Mononuclear cell (primary cell): Measurements from ENCODE around the gene WIPF3. TPM values are rescaled to one million over a fixed set of nuclear protein-coding genes. Genes with fewer than 3 reads are reported as not detected.

Experiments
- H3K27me3 ChIP-seq: 2 replicates; pipeline ENCODE4 v1.6.0; 2011; ENCODE audit warnings: low read length, control low read depth; ENCODE audit not compliant: insufficient read depth
- H3K4me1 ChIP-seq: 2 replicates; pipeline ENCODE4 v1.5.1; 2011; ENCODE audit warnings: mild to moderate bottlenecking, low read length, control low read depth; ENCODE audit not compliant: insufficient read depth
- H3K4me3 ChIP-seq: 2 replicates; pipeline ENCODE4 v1.5.1; 2011; ENCODE audit warnings: mild to moderate bottlenecking, low read length, moderate library complexity
- H3K9me3 ChIP-seq: 2 replicates; pipeline ENCODE4 v1.5.1; 2011; ENCODE audit warnings: low read depth, mild to moderate bottlenecking, control low read depth, low read length
- total RNA-seq: library from RNA; depleted of rRNA; stranded (reverse); fragments of >200 nt; gene quantifications from one replicate; pipeline ENCODE4 v1.2.3, GENCODE V29; 2012

Gene WIPF3
- total RNA-seq, 1 donor: under 0.01 TPM

DNA sequence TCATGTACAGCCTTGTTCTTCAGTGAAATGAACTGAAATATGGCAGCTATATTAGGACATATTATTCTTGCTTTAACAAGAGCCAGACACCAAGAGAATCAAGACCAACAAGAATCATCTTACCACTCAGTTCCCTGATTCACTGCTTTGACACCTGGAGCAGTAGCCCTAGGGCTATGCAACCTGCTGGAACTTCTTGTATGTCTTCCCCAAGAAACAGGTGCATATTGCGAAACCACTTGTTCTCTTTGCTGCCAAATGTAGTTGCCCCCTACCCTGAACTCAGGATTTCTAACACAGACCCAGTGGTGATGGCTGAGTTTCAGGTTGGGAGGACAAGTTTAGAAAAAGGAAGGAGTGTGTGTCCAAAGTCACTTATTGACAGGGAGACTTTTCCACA, 46.1 kb downstream of the WIPF3 start:
- H3K4me1 ChIP-seq: no peaks in the 10 kb centered on the region
- no peak overlapping the region for H3K4me3 ChIP-seq
- H3K27me3 ChIP-seq: no peaks in the 10 kb centered on the region
- H3K9me3 ChIP-seq: no peaks in the 10 kb centered on the region

- no peaks in the 10 kb centered on the region for H3K9me3 ChIP-seq
- H3K27me3 ChIP-seq: no peaks in the 10 kb centered on the region
- H3K4me3 ChIP-seq: no peak overlapping the region
- no peaks in the 10 kb centered on the region for H3K4me1 ChIP-seq
These were observed 46.8 kb downstream of the WIPF3 start for GRCh38 chr7:29853072-29853471.

DNA sequence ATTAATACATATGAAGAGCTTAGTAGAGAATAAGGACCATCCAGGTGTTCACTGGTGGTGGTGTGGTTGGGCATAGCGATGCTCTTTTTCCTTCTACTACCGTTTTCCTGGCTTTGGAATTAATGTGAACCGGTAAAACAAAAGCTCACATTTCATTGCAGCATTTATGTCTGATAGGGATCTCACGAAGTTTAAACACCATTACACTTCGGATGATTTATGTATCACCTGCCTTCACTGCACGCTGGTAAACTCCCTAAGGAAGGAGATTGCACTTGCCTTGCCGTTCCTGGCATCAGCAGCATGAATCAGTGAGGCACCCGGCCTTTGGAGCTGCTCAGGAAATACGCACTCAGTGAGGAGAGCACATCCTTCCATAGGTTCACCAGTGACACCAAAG, 47.5 kb downstream of the WIPF3 start:
- Histone ChIP-seq H3K4me1 (no peaks in the 10 kb centered on the region), H3K9me3 (no peaks in the 10 kb centered on the region), H3K27me3 (no peaks in the 10 kb centered on the region), H3K4me3 (no peak overlapping the region)

DNA sequence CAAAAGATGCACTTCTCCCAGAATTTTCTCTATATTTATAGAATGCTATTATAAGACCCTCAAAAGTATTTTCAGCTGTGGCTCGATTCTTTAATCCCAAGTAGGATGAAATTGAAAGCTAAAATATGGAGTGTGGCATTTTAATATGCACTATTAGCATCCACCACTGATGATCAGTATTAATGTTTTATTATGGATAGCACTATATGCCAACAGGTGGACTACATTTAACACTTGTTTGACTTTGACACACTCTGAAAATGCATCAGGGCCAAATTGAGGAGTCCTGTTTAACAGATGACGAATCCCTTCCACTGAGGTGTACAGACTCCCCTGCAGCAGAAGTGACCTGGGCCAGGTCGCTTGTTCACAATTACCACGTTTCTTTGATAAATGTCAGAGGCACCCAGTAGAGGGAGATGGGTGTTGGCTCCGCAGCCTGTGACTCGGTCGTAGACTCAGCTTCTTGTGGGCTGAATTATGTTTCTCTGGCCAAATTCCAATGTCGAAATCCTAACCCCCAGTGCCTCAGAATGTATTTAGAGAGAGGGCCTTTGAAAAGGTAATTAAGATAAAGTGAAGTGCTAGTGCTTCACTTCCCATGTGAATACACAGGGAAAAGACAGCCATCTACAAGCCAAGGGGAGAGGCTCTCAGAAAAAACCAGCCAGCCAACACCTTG, 48.1 kb downstream of the WIPF3 start:
- Histone ChIP-seq H3K9me3 (no peaks in the 10 kb centered on the region), H3K27me3 (no peaks in the 10 kb centered on the region), H3K4me1 (peaks cover 3% of the 10 kb centered on the region), H3K4me3 (no peak overlapping the region)

GRCh38 chr7:29857654-29858053, 51.3 kb downstream of the WIPF3 start:
- Histone ChIP-seq H3K9me3 (no peaks in the 10 kb centered on the region), H3K27me3 (no peaks in the 10 kb centered on the region), H3K4me1 (peaks cover 12% of the 10 kb centered on the region), H3K4me3 (no peak overlapping the region)

DNA sequence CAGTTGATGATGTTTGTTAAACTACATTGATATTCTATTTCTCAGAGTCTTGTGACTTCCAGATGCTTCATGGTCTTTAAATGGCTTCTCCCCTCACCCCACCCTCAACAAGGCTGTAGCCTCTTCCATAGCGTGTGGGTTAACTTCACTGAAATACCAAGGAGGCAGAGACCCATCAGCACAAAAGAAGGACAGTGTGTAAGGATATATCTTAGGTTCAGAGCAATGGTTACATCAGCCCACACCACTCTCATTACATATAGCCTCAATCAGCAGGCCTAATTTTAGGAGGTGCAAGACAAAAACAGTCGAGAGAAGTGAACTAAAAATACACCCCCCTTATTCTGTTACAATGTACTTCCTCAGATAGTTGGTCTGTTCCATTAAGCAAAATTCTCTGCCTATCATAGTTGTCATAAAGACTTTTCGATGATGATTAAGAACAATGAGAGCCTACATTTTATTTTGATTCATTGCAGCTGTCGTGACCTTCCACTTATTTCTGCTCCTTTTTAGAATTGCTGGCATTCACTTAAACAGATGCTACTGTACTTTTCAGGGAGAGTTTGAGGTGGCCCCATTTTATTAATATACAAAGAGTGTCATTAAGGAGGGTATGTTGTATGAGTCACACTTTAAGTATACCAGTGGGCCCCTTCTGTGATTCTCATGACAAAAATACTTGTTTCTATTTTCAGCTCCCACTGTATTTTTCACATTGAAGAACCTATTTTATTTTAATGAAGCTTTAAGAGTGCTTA, 52.1 kb downstream of the WIPF3 start:
- Histone ChIP-seq H3K4me1 (peaks cover 12% of the 10 kb centered on the region), H3K4me3 (no peak overlapping the region), H3K9me3 (no peaks in the 10 kb centered on the region), H3K27me3 (no peaks in the 10 kb centered on the region)

DNA sequence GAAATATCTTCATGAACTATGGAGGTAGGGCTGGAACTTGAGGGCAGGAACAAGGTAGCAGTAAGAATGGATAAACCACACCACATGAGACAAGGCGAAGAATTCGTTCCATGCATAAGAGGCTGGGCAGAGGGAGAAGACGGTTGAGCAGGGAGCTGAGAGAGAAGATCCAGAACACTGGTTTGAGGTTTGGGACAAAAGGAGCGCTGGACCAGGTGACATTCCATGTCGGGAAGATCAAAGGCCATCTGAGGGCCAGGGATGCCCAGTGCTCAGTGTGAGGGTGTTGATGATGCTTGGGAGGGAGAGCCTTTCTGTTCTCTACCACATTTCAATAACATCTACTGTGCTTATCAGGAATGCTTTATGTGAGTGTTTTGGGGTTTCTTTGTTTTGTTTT, 52.8 kb downstream of the WIPF3 start:
- no peak overlapping the region for H3K4me3 ChIP-seq
- no peaks in the 10 kb centered on the region for H3K27me3 ChIP-seq
- peaks cover 12% of the 10 kb centered on the region for H3K4me1 ChIP-seq
- H3K9me3 ChIP-seq: no peaks in the 10 kb centered on the region

DNA sequence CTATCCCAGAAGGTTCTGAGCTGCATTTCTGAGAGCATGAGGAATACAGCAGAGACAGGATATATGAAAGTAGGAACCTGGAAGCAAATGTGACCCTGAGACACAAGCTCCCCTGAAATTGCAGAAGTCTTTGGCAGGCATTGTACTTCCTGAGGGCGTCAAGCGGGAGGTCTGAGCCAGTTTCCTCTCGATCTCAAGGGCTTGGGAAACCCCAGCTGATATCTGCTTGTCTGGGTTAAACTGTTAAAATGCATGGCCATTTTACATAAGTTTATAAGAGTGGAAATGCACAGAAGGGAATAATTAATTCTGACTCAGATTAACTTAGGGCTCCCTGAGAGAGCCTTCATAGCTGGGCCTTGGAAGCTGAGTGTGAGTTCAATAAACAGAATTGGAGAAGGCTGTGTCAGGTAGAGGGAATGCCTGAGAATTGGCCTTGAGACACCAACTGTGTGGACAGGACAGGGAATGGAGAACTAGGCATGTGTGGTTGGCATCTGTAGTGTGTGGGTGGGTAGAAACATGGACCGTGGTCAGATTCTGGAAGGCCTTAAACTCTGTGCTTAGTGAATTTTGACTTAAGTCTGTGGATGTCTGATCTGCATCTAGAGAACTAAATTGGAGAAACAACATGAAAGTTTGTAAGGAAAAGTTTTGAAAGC, 53.3 kb downstream of the WIPF3 start:
- no peaks in the 10 kb centered on the region for H3K9me3 ChIP-seq

DNA sequence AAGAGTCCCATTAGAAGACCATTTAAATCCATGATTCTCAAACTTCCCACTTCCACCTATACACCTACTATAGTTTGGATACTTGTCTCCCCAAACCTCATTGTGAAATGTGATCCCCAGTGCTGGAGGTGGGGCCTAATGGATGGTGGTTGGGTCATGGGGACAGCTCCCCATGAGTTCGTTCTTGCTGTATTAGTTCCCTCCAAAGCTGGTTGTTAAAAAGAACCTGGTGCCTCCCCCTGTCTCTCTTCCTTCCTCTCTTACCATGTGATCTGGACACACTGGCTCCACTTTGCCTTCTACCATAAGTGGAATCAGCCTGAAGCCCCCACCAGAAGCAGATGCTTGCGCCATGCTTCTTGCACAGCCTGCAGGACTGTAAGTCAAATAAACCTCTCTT, 53.9 kb downstream of the WIPF3 start:
- Histone ChIP-seq H3K4me3 (no peak overlapping the region), H3K4me1 (peaks cover 12% of the 10 kb centered on the region), H3K27me3 (no peaks in the 10 kb centered on the region), H3K9me3 (no peaks in the 10 kb centered on the region)

More for the DNA sequence above, 53.3 kb downstream of the WIPF3 start:
- Histone ChIP-seq H3K4me3 (no peak overlapping the region), H3K4me1 (peaks cover 12% of the 10 kb centered on the region), H3K27me3 (no peaks in the 10 kb centered on the region)

DNA sequence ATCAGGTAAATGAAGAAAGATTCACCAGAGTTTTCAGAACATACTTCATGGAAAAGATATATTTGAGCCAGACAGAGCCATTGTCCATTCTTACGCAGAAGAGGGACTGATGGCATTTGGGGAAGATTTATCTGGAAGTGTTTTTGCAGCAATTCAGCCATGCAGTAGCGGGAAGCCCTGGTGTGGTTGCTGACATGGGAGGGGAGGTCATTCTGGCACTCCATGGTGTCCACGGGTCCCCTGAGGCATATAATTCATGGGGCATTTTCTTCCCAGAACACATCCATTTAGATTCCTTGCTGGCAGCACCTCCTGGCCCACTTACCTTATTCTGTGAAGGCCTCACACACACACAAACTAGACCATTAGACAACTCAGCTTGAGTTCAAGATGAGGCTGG, 55.6 kb downstream of the WIPF3 start:
- Histone ChIP-seq H3K9me3 (no peaks in the 10 kb centered on the region), H3K27me3 (no peaks in the 10 kb centered on the region), H3K4me1 (peaks cover 19% of the 10 kb centered on the region), H3K4me3 (no peak overlapping the region)

DNA sequence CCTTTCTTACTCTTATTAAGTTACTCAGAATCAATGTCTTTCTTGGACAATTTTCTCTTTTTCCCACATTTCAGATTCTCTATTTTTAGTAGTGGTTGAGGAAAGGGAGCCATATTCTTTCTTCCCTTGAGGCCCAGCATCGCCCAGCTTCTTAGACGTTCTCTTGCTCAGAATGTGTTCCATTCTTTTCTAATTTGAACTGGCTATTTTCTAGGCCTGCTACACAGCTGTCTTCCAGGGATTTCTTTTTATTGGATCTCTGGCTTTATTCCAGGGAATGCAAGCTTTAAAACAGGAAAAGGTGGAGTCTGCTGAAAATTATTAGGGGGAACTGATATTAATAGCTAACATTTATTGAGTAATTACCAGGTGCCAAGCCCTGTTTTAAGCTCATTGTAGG, 58.3 kb downstream of the WIPF3 start:
- H3K27me3 ChIP-seq: no peaks in the 10 kb centered on the region
- no peak overlapping the region for H3K4me3 ChIP-seq

DNA sequence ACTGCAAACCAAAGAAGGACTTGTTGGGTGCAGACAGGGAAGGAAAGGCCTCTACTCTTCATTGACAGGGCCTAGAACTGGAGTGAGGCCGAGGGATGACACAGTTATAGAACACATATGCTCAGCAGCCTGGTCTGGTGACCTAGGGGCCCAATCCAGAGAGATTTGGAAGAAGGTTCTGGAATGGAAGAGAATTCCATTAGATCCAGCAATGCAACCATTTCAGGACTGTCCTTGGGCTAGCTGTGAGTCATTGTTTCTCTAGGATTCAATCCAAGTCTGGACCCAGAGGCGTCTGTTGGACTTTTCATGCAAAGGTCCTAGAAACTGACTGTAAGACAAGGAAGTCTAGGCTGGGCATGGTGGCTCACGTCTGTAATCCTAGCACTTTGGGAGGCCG, 59.2 kb downstream of the WIPF3 start:
- H3K4me1 ChIP-seq: peaks cover 8% of the 10 kb centered on the region
- H3K27me3 ChIP-seq: no peaks in the 10 kb centered on the region
- no peaks in the 10 kb centered on the region for H3K9me3 ChIP-seq
- H3K4me3 ChIP-seq: no peak overlapping the region

More for the DNA sequence above, 58.3 kb downstream of the WIPF3 start:
- Histone ChIP-seq H3K9me3 (no peaks in the 10 kb centered on the region), H3K4me1 (peaks cover 15% of the 10 kb centered on the region)

DNA sequence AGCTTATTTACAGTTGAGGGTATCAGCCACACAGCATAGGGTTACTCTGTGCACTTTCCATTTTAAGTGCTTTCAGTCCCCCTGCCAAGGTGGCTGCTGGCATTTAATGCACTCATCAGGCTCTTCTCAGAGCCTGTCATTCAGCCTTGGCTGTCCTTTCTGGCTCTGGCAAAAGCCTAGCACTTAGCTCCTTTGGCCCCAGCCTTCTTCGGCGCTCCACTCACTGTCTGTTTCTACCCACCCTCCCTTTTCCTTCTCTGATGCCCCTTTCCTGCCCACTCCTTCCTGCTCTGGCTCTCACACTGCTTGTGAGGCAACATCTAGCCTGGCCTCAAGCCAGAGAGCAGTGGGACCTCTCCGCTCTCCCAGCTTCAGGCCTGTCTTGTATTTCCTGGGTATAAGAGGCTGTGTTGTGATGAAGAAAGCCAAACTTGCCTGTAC, 60.2 kb downstream of the WIPF3 start:
- Histone ChIP-seq H3K4me3 (no peak overlapping the region), H3K4me1 (peaks cover 8% of the 10 kb centered on the region), H3K27me3 (no peaks in the 10 kb centered on the region), H3K9me3 (no peaks in the 10 kb centered on the region)

- H3K4me1 ChIP-seq: peaks cover under 1% of the 10 kb centered on the region
- H3K27me3 ChIP-seq: no peaks in the 10 kb centered on the region
- no peak overlapping the region for H3K4me3 ChIP-seq
- no peaks in the 10 kb centered on the region for H3K9me3 ChIP-seq
These were observed 65.6 kb downstream of the WIPF3 start for GRCh38 chr7:29871787-29872398.

DNA sequence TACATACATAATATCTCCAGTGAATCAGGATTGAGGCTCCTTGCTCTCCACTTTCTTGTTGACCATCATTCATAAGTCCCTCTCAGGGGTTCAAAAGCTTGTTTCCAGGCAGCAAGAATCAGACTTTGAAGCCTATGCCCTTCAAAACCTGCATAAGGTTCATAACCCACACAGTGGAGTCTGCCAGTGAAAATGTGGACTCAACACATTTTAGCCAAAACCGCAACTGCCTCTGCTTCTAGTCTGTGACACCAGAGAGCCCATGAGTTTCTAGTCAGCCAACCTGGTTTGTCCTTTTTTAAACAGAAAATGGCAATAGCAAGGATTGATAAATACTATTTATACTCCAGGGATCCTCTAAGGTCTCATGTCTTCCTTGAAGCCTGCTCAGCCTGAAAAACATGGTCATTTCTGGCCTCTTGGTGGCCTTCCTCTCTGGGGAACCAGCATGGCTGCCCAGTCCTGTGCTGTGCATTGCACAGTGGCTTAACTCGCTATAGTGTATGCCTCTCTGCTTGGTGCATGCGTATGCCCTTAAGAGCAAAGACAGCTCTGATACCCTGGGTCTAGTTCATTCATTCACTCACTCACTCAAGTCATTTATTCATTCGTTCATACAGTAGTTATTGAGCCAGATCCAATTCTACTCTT, 67.5 kb downstream of the WIPF3 start:
- no peaks in the 10 kb centered on the region for H3K27me3 ChIP-seq
- no peaks in the 10 kb centered on the region for H3K9me3 ChIP-seq
- H3K4me3 ChIP-seq: no peak overlapping the region
- no peaks in the 10 kb centered on the region for H3K4me1 ChIP-seq
